Measurements from ENCODE around the gene SPOP.

DNA sequence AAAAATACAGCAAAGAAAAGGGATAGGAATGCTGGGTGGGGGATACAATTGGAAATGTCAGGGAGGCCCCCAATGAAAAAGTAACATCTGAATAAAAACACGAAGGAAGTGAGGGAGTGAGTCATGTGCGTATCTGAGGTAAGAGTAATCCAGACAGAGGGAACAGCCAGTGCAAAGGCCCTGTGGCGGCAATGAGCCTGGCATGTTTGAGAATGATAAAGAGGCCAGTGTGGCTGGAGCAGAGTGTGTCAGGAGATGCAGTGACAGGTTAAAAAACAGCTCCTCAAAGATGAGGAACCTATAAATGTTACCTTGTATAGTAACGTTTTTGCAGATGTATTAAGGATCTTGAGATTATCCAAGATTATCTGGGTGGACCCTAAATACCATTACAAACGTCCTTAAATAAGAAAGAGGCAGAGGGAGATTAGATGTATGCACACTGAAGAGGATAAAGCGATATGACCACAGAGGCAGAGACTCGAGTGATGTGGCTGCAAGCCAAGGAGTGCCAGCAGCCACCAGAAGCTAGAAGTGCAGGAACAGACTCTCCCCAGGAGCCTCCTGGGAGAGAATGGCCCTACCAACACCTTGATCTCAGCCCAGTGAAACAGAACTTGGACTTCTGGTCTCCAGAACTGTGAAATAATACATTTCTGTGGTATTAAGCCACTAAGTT lies 47.7 kb upstream of the SPOP start:
- no peak for TF ChIP-seq EZH2 (IDR thresholded peaks at IDR 0.05; ENCODE audit: low read length, missing control alignments)
- TF ChIP-seq, protein P1, sequence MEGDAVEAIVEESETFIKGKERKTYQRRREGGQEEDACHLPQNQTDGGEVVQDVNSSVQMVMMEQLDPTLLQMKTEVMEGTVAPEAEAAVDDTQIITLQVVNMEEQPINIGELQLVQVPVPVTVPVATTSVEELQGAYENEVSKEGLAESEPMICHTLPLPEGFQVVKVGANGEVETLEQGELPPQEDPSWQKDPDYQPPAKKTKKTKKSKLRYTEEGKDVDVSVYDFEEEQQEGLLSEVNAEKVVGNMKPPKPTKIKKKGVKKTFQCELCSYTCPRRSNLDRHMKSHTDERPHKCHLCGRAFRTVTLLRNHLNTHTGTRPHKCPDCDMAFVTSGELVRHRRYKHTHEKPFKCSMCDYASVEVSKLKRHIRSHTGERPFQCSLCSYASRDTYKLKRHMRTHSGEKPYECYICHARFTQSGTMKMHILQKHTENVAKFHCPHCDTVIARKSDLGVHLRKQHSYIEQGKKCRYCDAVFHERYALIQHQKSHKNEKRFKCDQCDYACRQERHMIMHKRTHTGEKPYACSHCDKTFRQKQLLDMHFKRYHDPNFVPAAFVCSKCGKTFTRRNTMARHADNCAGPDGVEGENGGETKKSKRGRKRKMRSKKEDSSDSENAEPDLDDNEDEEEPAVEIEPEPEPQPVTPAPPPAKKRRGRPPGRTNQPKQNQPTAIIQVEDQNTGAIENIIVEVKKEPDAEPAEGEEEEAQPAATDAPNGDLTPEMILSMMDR (conservative IDR thresholded peaks at IDR 0.05 in 1 of 2, IDR thresholded peaks at IDR 0.05 in 1 of 2; ENCODE audit: low read depth in 1 of 2, low read length in 2 of 2) = no peak
